Right lobe of liver (tissue), 4 donors: ENCODE measurements around the gene PLS3.

ENCODE experiments used
- CTCF ChIP-seq, 4 donors: fragments of 200-600 bp in 3 of 4; fragments of 450-650 bp in 1 of 4; IDR thresholded peaks; one replicate each; pipeline versions ENCODE4 v1.5.1 to v1.8.0; 2016 to 2022; ENCODE audit warnings: antibody characterized with exemption in 4 of 4, mild to moderate bottlenecking in 2 of 4
- POLR2A ChIP-seq: fragments of 450-650 bp; IDR thresholded peaks from one replicate; pipeline ENCODE4 v1.6.1; 2017; ENCODE audit warnings: antibody characterized with exemption, mild to moderate bottlenecking
- donor health status: DM: no; HTN: no; CAD: no.
- donor health status: DM: no; HTN: no; CAD: no.
- donor health status: DM: no; HTN: yes; CAD: no.

GRCh38 chrX:115630204-115630603 is 69.2 kb downstream of the PLS3 start:
- no peak for TF ChIP-seq CTCF (IDR thresholded peaks at IDR 0.05)
- no peak for TF ChIP-seq POLR2A
